ENCODE results near the gene GALNT17.

GALNT17 gene

GRCh38 chr7:71504697-71505441, 372.9 kb downstream of the GALNT17 start:
- POLR2A ChIA-PET (ENCODE audit: low non-redundant PET) = no interaction called here
- no peak for TF ChIP-seq CTCF (conservative IDR thresholded peaks at IDR 0.05; ENCODE audit: low read depth)
- H3K27ac ChIP-seq = no peak overlapping the region
- CTCF ChIA-PET = interaction anchor here (0.6 to 0.7 kb wide), 2 partner anchors 56 to 369 kb away, joined by 3 to 6 read pairs; no protein-coding TSS in a partner anchor
- no peak for DNase-seq (ENCODE audit: low spot score)

GRCh38 chr7:71506822-71507221, 374.9 kb downstream of the GALNT17 start:
- CTCF ChIA-PET = no interaction called here
- POLR2A ChIA-PET (ENCODE audit: low non-redundant PET) = no interaction called here
- no peak overlapping the region for H3K27ac ChIP-seq
- no peak for TF ChIP-seq CTCF (conservative IDR thresholded peaks at IDR 0.05; ENCODE audit: low read depth)
- DNase-seq (ENCODE audit: low spot score) = no peak

- no peak overlapping the region for H3K27ac ChIP-seq
- POLR2A ChIA-PET (ENCODE audit: low non-redundant PET) = no interaction called here
- CTCF ChIA-PET = no interaction called here
- DNase-seq (ENCODE audit: low spot score) = no peak
- no peak for TF ChIP-seq CTCF (conservative IDR thresholded peaks at IDR 0.05; ENCODE audit: low read depth)
These were observed 376.0 kb downstream of the GALNT17 start for GRCh38 chr7:71507680-71508602.

GRCh38 chr7:71509381-71509780, 377.4 kb downstream of the GALNT17 start:
- TF ChIP-seq CTCF (conservative IDR thresholded peaks at IDR 0.05; ENCODE audit: low read depth) = no peak
- ChIA-PET POLR2A (ENCODE audit: low non-redundant PET) (no interaction called here), CTCF (no interaction called here)
- no peak for DNase-seq (ENCODE audit: low spot score)
- no peak overlapping the region for H3K27ac ChIP-seq

GRCh38 chr7:71511361-71511807, 379.4 kb downstream of the GALNT17 start:
- CTCF ChIA-PET = no interaction called here
- no peak for DNase-seq (ENCODE audit: low spot score)
- no peak for TF ChIP-seq CTCF (conservative IDR thresholded peaks at IDR 0.05; ENCODE audit: low read depth)
- no peak overlapping the region for H3K27ac ChIP-seq
- POLR2A ChIA-PET (ENCODE audit: low non-redundant PET) = no interaction called here

- ChIA-PET CTCF (interaction anchor here (0.6 kb wide), 1 partner anchor 213 kb away, joined by 3 read pairs; no protein-coding TSS in a partner anchor), POLR2A (ENCODE audit: low non-redundant PET) (no interaction called here)
- no peak for DNase-seq (ENCODE audit: low spot score)
- no peak overlapping the region for H3K27ac ChIP-seq
- no peak for TF ChIP-seq CTCF (conservative IDR thresholded peaks at IDR 0.05; ENCODE audit: low read depth)
These were observed 386.2 kb downstream of the GALNT17 start for GRCh38 chr7:71517940-71518699.

Data from RWPE1 (cell line).